PC-9 (cell line): ENCODE results near the gene UMAD1. TPM values are rescaled to one million over a fixed set of nuclear protein-coding genes. Genes with fewer than 3 reads are reported as not detected.

Experiments
- BruUV-seq: library from RNA; stranded (reverse); fragments of 400-500 nt; replicated peaks from 2 replicates; lab custom pipeline; 2021; lab: Mats Ljungman, UMichigan
- CTCF ChIA-PET: fragments of 300-600 bp; sonication (Branson Sonifier 250); formaldehyde crosslinking; loops from one replicate; lab custom pipeline; 2022; ENCODE audit warnings: antibody characterized with exemption; lab: Charles Lee
- POLR2A ChIA-PET: fragments of 300-600 bp; sonication (Branson Sonifier 250); formaldehyde crosslinking; loops from one replicate; lab custom pipeline; 2022; ENCODE audit warnings: antibody characterized with exemption; ENCODE audit not compliant: unreplicated experiment; lab: Charles Lee
- DNase-seq, 2 experiments: peaks; one replicate each; pipeline versions ENCODE4 v3.0.0 to v3.0.0-alpha.2; 2015 to 2022; ENCODE audit warnings: mixed read lengths in 1 of 2
- H2AFZ ChIP-seq: fragments of 200-600 bp; sonication (generic); 2 replicates; pipeline ENCODE4 v1.8.1; 2017; ENCODE audit warnings: antibody characterized with exemption
- H3F3A ChIP-seq: fragments of 200-600 bp; sonication (generic); 2 replicates; pipeline ENCODE4 v1.8.1; 2017; ENCODE audit warnings: antibody characterized with exemption, mild to moderate bottlenecking, low read depth; ENCODE audit not compliant: insufficient read depth
- H3K27ac ChIP-seq: fragments of 200-600 bp; sonication (generic); 2 replicates; pipeline ENCODE4 v1.6.1; 2016; ENCODE audit warnings: mixed run types
- H3K27me3 ChIP-seq: fragments of 200-600 bp; sonication (generic); 2 replicates; pipeline ENCODE4 v1.6.1; 2016; ENCODE audit warnings: low read depth, mixed run types; ENCODE audit not compliant: insufficient read depth
- H3K36me3 ChIP-seq: fragments of 200-600 bp; sonication (generic); 2 replicates; pipeline ENCODE4 v1.6.1; 2016; ENCODE audit warnings: low read depth, mixed run types
- H3K4me1 ChIP-seq: fragments of 200-600 bp; sonication (generic); replicated peaks from 2 replicates; pipeline ENCODE4 v1.6.1; 2016; ENCODE audit warnings: mixed run types; ENCODE audit not compliant: insufficient read depth
- H3K4me2 ChIP-seq: fragments of 200-600 bp; sonication (generic); 2 replicates; pipeline ENCODE4 v1.6.1; 2017; ENCODE audit warnings: mixed run types
- H3K4me3 ChIP-seq: fragments of 200-600 bp; sonication (generic); 2 replicates; pipeline ENCODE4 v1.6.1; 2016; ENCODE audit warnings: mixed run types
- H3K79me2 ChIP-seq: fragments of 200-600 bp; sonication (generic); 2 replicates; pipeline ENCODE4 v1.6.1; 2017; ENCODE audit warnings: low read depth, mixed run types
- H3K9me2 ChIP-seq: fragments of 200-600 bp; sonication (generic); 2 replicates; pipeline ENCODE4 v1.8.1; 2017; ENCODE audit warnings: mild to moderate bottlenecking; ENCODE audit not compliant: insufficient read depth
- H3K9me3 ChIP-seq: fragments of 200-600 bp; sonication (generic); 2 replicates; pipeline ENCODE4 v1.8.1; 2016; ENCODE audit warnings: low read depth; ENCODE audit not compliant: insufficient read depth
- H4K20me1 ChIP-seq: fragments of 200-600 bp; sonication (generic); 2 replicates; pipeline ENCODE4 v1.8.1; 2017; ENCODE audit not compliant: insufficient read depth
- CTCF ChIP-seq: fragments of 200-600 bp; sonication (generic); conservative IDR thresholded peaks from 2 replicates; pipeline ENCODE4 v1.6.1; 2017; ENCODE audit warnings: mixed run types, antibody characterized with exemption, mild to moderate bottlenecking, moderate library complexity
- EZH2 ChIP-seq: fragments of 200-600 bp; sonication (generic); IDR thresholded peaks from 2 replicates; pipeline ENCODE4 v1.8.0; 2017; ENCODE audit warnings: antibody characterized with exemption, low read depth
- intact Hi-C: fragments of 100-400 bp; cut with micrococcal nuclease; formaldehyde crosslinking; loops from one replicate; pipeline ENCODE4 v1.10.0; 2022; ENCODE audit not compliant: unreplicated experiment
- total RNA-seq: library from RNA; stranded (reverse); gene quantifications from 2 replicates; pipeline ENCODE4 v1.2.3, GENCODE V29; 2021

UMAD1 gene
- total RNA-seq, 1 experiment from 2014 or later: 20.5 TPM

- POLR2A ChIA-PET: interaction anchor here (0.6 kb wide), 4 partner anchors 18 to 289 kb away, joined by 3 to 8 read pairs (median 5); no protein-coding TSS in a partner anchor
- no peak for DNase-seq
- Histone ChIP-seq H4K20me1 (no peaks in the 10 kb centered on the region), H3K4me2 (peak overlapping the region; percentile 52), H3K36me3 (peaks cover 3% of the 10 kb centered on the region; the same call in 1 of the 2 replicates), H3K4me1 (peaks cover 28% of the 10 kb centered on the region), H2AFZ (no peak overlapping the region), H3K9me3 (no peaks in the 10 kb centered on the region), H3K9me2 (0 out of 2 replicates have a peak, but pooled peaks cover 4% of the 10 kb centered on the region), H3K4me3 (no peak overlapping the region), H3K27ac (0 out of 2 replicates have a peak overlapping the region, but pooled peaks have one; percentile 18), H3F3A (peaks cover 22% of the 10 kb centered on the region), H3K27me3 (no peaks in the 10 kb centered on the region), H3K79me2 (0 out of 2 replicates have a peak, but pooled peaks cover 20% of the 10 kb centered on the region)
- no peak for TF ChIP-seq CTCF
- no peak for TF ChIP-seq EZH2
- CTCF ChIA-PET: interaction anchor here (0.6 to 1.7 kb wide), 9 partner anchors 15 to 614 kb away, joined by 3 to 11 read pairs (median 3); partner anchors contain the start of gene RPA3
- no TSS peak for BruUV-seq
- intact Hi-C loops: loop anchor here (1.0 to 5.0 kb wide), 7 partner anchors 79 to 615 kb away; partner anchors contain the start of gene GLCCI1
Observed at GRCh38 chr7:7681936-7682329, 41.4 kb downstream of the UMAD1 start.

- ChIA-PET POLR2A (no interaction called here), CTCF (no interaction called here)
- H2AFZ ChIP-seq: no peak overlapping the region
- TF ChIP-seq CTCF: no peak
- TF ChIP-seq EZH2: no peak
- intact Hi-C loops: loop anchor here (5.0 kb wide), 3 partner anchors 284 to 614 kb away; partner anchors contain the start of gene GLCCI1
- peaks cover 21% of the 10 kb centered on the region for H3F3A ChIP-seq
- H3K27me3 ChIP-seq: no peaks in the 10 kb centered on the region
- 0 out of 2 replicates have a peak, but pooled peaks cover 4% of the 10 kb centered on the region for H3K9me2 ChIP-seq
- H4K20me1 ChIP-seq: no peaks in the 10 kb centered on the region
- DNase-seq: no peak
- no peak overlapping the region for H3K27ac ChIP-seq
- 0 out of 2 replicates have a peak, but pooled peaks cover 22% of the 10 kb centered on the region for H3K79me2 ChIP-seq
- no peak overlapping the region for H3K4me3 ChIP-seq
- no peaks in the 10 kb centered on the region for H3K9me3 ChIP-seq
- H3K4me1 ChIP-seq: peaks cover 28% of the 10 kb centered on the region
- no peaks in the 10 kb centered on the region for H3K36me3 ChIP-seq
- BruUV-seq: no TSS peak
- H3K4me2 ChIP-seq: no peak overlapping the region
Observed at GRCh38 chr7:7682861-7683260, 42.3 kb downstream of the UMAD1 start.

- Histone ChIP-seq H3K9me2 (no peaks in the 10 kb centered on the region), H3K4me3 (no peak overlapping the region), H4K20me1 (no peaks in the 10 kb centered on the region), H3K9me3 (peaks cover 4% of the 10 kb centered on the region; the same call in 1 of the 2 replicates), H3K36me3 (no peaks in the 10 kb centered on the region), H2AFZ (no peak overlapping the region), H3K4me1 (peaks cover 4% of the 10 kb centered on the region), H3K27me3 (no peaks in the 10 kb centered on the region), H3K79me2 (0 out of 2 replicates have a peak, but pooled peaks cover 13% of the 10 kb centered on the region), H3F3A (no peaks in the 10 kb centered on the region), H3K4me2 (no peak overlapping the region), H3K27ac (no peak overlapping the region)
- POLR2A ChIA-PET: no interaction called here
- intact Hi-C loops: no loop called here
- no TSS peak for BruUV-seq
- CTCF ChIA-PET: no interaction called here
- TF ChIP-seq EZH2 (no peak), CTCF (no peak)
- DNase-seq: no peak
Observed at GRCh38 chr7:7686811-7687508, 46.4 kb downstream of the UMAD1 start.
